HG03095 (cell line): ENCODE results near the gene PODXL2.
"Not testable (repeated sequence)": the region's sequence is repeated elsewhere in the genome, so short reads cannot be mapped to it uniquely, and the experiment has no call there.

ENCODE experiments used
- ATAC-seq: cut with Tn5 transposase; IDR thresholded peaks from one replicate; pipeline ENCODE4 v1.9.1; 2021; ENCODE audit warnings: moderate library complexity; ENCODE audit not compliant: unreplicated experiment

The PODXL2 gene

GRCh38 chr3:127654993-127655392 lies 26.0 kb downstream of the PODXL2 start:
- ATAC-seq = not testable (repeated sequence)

- ATAC-seq = no peak
These were observed 26.7 kb downstream of the PODXL2 start for GRCh38 chr3:127655641-127656040.

GRCh38 chr3:127656906-127657305 lies 27.9 kb downstream of the PODXL2 start:
- ATAC-seq = no peak

- no peak for ATAC-seq
These were observed 29.2 kb downstream of the PODXL2 start for GRCh38 chr3:127658234-127658633.

- no peak for ATAC-seq
These were observed 31.8 kb downstream of the PODXL2 start for GRCh38 chr3:127660621-127661251.

GRCh38 chr3:127661600-127661999 lies 32.6 kb downstream of the PODXL2 start:
- no peak for ATAC-seq

GRCh38 chr3:127662001-127662469 lies 33.0 kb downstream of the PODXL2 start:
- no peak for ATAC-seq

- ATAC-seq = no peak
These were observed 34.2 kb downstream of the PODXL2 start for GRCh38 chr3:127663151-127663550.

GRCh38 chr3:127665165-127665564 lies 36.2 kb downstream of the PODXL2 start:
- no peak for ATAC-seq

GRCh38 chr3:127665586-127665985 lies 36.6 kb downstream of the PODXL2 start:
- ATAC-seq = no peak

- no peak for ATAC-seq
These were observed 37.7 kb downstream of the PODXL2 start for GRCh38 chr3:127666676-127667075.

- no peak for ATAC-seq
These were observed 38.2 kb downstream of the PODXL2 start for GRCh38 chr3:127667119-127667681.

GRCh38 chr3:127668906-127669305 lies 39.9 kb downstream of the PODXL2 start:
- no peak for ATAC-seq

GRCh38 chr3:127669541-127670228 lies 40.7 kb downstream of the PODXL2 start:
- no peak for ATAC-seq

- no peak for ATAC-seq
These were observed 41.2 kb downstream of the PODXL2 start for GRCh38 chr3:127670229-127670559.

- ATAC-seq = no peak
These were observed 42.0 kb downstream of the PODXL2 start for GRCh38 chr3:127670761-127671522.

GRCh38 chr3:127671523-127672428 lies 42.8 kb downstream of the PODXL2 start:
- ATAC-seq = peak; percentile 5

- ATAC-seq = peak; percentile 68
These were observed 43.6 kb downstream of the PODXL2 start, which contains the start of gene ABTB1 for GRCh38 chr3:127672429-127673190. Gene ABTB1 (plus strand): TSS chr3:127672952. CDS start chr3:127673026, 74 bp downstream.

- ATAC-seq = peak; percentile 22
These were observed 44.5 kb downstream of the PODXL2 start for GRCh38 chr3:127673191-127674100.
